Measurements from ENCODE around the gene CRYBA2. TPM values are rescaled to one million over a fixed set of nuclear protein-coding genes. Genes with fewer than 3 reads are reported as not detected.

Gene CRYBA2
- total RNA-seq, 2 donors from 2014 or later, result 2.6 to 3.5 TPM

- Histone ChIP-seq H3K4me3 (ENCODE audit: low read length) (no peak overlapping the region), H3K4me1 (ENCODE audit: control insufficient read depth, insufficient read depth, low read length) (no peaks in the 10 kb centered on the region), H3K9me3 (ENCODE audit: control insufficient read depth, low read length) (no peaks in the 10 kb centered on the region), H3K36me3 (ENCODE audit: control insufficient read depth, insufficient read depth, low read length) (no peaks in the 10 kb centered on the region), H3K9ac (ENCODE audit: extremely low read depth, low read length, poor library complexity, severe bottlenecking) (no peak overlapping the region), H3K27me3 (ENCODE audit: control insufficient read depth, insufficient read depth, low read length, poor library complexity, severe bottlenecking) (peaks cover 51% of the 10 kb centered on the region), H3K27ac (ENCODE audit: low read depth, low read length) (no peak overlapping the region)
- H3K36me3 Mint-ChIP-seq (ENCODE audit: low read depth), result no peaks in the 10 kb centered on the region
- TF ChIP-seq CTCF (conservative IDR thresholded peaks at IDR 0.05), result no peak
- H3K4me3 Mint-ChIP-seq, result no peak overlapping the region
- H3K27ac Mint-ChIP-seq, result no peak overlapping the region
- no peaks in the 10 kb centered on the region for H3K9me3 Mint-ChIP-seq
- 81 to 93% methylated on average over 5 to 11 of the region's 11 CpGs for WGBS, 2 experiments (ENCODE audit: insufficient coverage in 1 of 2, insufficient read length in 1 of 2)
- peaks cover 58% of the 10 kb centered on the region for H3K27me3 Mint-ChIP-seq (ENCODE audit: insufficient read depth)
- no peak for DNase-seq
- no peaks in the 10 kb centered on the region for H3K4me1 Mint-ChIP-seq
Observed at GRCh38 chr2:219016721-219017120, 23.5 kb upstream of the CRYBA2 start.

- H3K9me3 ChIP-seq (ENCODE audit: control insufficient read depth, low read length), result no peaks in the 10 kb centered on the region
- Mint-ChIP-seq H3K27ac (no peak overlapping the region), H3K27me3 (ENCODE audit: insufficient read depth) (peaks cover 78% of the 10 kb centered on the region), H3K9me3 (no peaks in the 10 kb centered on the region), H3K4me1 (peaks cover 2% of the 10 kb centered on the region), H3K4me3 (no peak overlapping the region), H3K36me3 (ENCODE audit: low read depth) (no peaks in the 10 kb centered on the region)
- no peak for DNase-seq
- no peak overlapping the region for H3K27ac ChIP-seq (ENCODE audit: low read depth, low read length)
- no peak overlapping the region for H3K4me3 ChIP-seq (ENCODE audit: low read length)
- WGBS, 2 experiments (ENCODE audit: insufficient coverage in 1 of 2, insufficient read length in 1 of 2), result 94 to 95% methylated on average over 2 to 4 of the region's 5 CpGs
- peaks cover 76% of the 10 kb centered on the region for H3K27me3 ChIP-seq (ENCODE audit: control insufficient read depth, insufficient read depth, low read length, poor library complexity, severe bottlenecking)
- no peaks in the 10 kb centered on the region for H3K4me1 ChIP-seq (ENCODE audit: control insufficient read depth, insufficient read depth, low read length)
- H3K36me3 ChIP-seq (ENCODE audit: control insufficient read depth, insufficient read depth, low read length), result no peaks in the 10 kb centered on the region
- no peak for TF ChIP-seq CTCF (conservative IDR thresholded peaks at IDR 0.05)
- H3K9ac ChIP-seq (ENCODE audit: extremely low read depth, low read length, poor library complexity, severe bottlenecking), result no peak overlapping the region
Observed at GRCh38 chr2:219010873-219011272, 17.7 kb upstream of the CRYBA2 start.

GRCh38 chr2:219010162-219010756, 17.0 kb upstream of the CRYBA2 start:
- peaks cover 76% of the 10 kb centered on the region for H3K27me3 ChIP-seq (ENCODE audit: control insufficient read depth, insufficient read depth, low read length, poor library complexity, severe bottlenecking)
- peak; percentile 81 for TF ChIP-seq CTCF (conservative IDR thresholded peaks at IDR 0.05)
- peak; percentile 82 for DNase-seq

More at GRCh38 chr2:219010162-219010756, 17.0 kb upstream of the CRYBA2 start:
- 35 to 36% methylated on average over 4 to 6 of the region's 6 CpGs for WGBS, 2 experiments (ENCODE audit: insufficient coverage in 1 of 2, insufficient read length in 1 of 2)
- Histone ChIP-seq H3K4me3 (ENCODE audit: low read length) (no peak overlapping the region), H3K9me3 (ENCODE audit: control insufficient read depth, low read length) (no peaks in the 10 kb centered on the region), H3K4me1 (ENCODE audit: control insufficient read depth, insufficient read depth, low read length) (no peaks in the 10 kb centered on the region), H3K27ac (ENCODE audit: low read depth, low read length) (no peak overlapping the region), H3K36me3 (ENCODE audit: control insufficient read depth, insufficient read depth, low read length) (no peaks in the 10 kb centered on the region), H3K9ac (ENCODE audit: extremely low read depth, low read length, poor library complexity, severe bottlenecking) (no peak overlapping the region)
- Mint-ChIP-seq H3K36me3 (ENCODE audit: low read depth) (no peaks in the 10 kb centered on the region), H3K4me3 (no peak overlapping the region), H3K27ac (no peak overlapping the region), H3K4me1 (peaks cover 2% of the 10 kb centered on the region), H3K9me3 (no peaks in the 10 kb centered on the region), H3K27me3 (ENCODE audit: insufficient read depth) (peaks cover 78% of the 10 kb centered on the region)

All from endodermal cell (in vitro differentiated cells).